Fibroblast of the aortic adventitia (primary cell): ENCODE data around the gene SYN1. TPM values are rescaled to one million over a fixed set of nuclear protein-coding genes. Genes with fewer than 3 reads are reported as not detected.

Experiments used
- DNase-seq: peaks from one replicate; pipeline ENCODE4 v3.0.0-alpha.2; 2010; ENCODE audit warnings: low read depth
- H3K4me3 ChIP-seq: 2 replicates; pipeline ENCODE4 v1.5.1; 2011; ENCODE audit warnings: low read depth, mild to moderate bottlenecking, control low read depth, low read length, moderate library complexity
- total RNA-seq: library from RNA; depleted of rRNA; stranded (reverse); fragments of >200 nt; gene quantifications from 2 replicates; pipeline ENCODE4 v1.2.3, GENCODE V29; 2012; ENCODE audit warnings: low replicate concordance
- TF ChIP-seq, protein P1 (sequence below): IDR thresholded peaks from 2 replicates; pipeline ENCODE4 v1.5.1; 2011; ENCODE audit warnings: mild to moderate bottlenecking, low read length, control low read depth, inconsistent platforms; ENCODE audit not compliant: insufficient read depth

The SYN1 gene
- total RNA-seq, 1 donor, result 0.09 TPM

DNA sequence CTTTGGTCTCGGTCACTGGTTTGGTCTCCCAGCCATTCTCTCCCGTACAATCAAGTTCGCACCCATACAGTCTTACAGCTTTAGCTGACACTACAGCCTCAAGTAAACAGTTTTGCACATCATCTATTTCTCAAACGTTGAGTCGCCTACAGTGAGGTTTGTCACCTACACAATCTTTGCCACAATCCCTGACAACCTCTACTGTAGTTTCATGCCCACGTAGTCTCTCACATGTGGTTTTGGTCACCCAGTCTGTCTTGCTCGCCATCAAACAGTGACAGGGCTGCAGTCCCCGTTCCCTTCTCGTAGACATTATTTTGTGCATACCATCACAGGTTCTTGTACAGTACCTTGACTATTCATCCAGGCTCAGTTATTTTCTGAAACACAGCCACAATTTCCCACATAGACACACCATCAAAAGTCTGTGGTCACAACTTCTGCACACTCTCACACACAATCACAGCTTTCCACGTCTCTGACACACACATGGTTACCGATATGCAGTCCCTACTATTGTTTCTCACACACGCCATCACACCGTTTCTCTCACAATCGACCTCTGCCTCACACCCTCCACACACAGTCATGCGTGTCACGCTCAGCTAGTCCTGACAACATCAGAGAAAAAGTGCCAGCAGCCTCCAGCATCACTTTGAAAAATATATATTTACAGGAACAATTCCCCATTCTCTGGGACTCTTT lies 15.4 kb upstream of the SYN1 start:
- no peak for DNase-seq
- TF ChIP-seq, protein P1, sequence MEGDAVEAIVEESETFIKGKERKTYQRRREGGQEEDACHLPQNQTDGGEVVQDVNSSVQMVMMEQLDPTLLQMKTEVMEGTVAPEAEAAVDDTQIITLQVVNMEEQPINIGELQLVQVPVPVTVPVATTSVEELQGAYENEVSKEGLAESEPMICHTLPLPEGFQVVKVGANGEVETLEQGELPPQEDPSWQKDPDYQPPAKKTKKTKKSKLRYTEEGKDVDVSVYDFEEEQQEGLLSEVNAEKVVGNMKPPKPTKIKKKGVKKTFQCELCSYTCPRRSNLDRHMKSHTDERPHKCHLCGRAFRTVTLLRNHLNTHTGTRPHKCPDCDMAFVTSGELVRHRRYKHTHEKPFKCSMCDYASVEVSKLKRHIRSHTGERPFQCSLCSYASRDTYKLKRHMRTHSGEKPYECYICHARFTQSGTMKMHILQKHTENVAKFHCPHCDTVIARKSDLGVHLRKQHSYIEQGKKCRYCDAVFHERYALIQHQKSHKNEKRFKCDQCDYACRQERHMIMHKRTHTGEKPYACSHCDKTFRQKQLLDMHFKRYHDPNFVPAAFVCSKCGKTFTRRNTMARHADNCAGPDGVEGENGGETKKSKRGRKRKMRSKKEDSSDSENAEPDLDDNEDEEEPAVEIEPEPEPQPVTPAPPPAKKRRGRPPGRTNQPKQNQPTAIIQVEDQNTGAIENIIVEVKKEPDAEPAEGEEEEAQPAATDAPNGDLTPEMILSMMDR, result no peak
- H3K4me3 ChIP-seq, result no peak overlapping the region

DNA sequence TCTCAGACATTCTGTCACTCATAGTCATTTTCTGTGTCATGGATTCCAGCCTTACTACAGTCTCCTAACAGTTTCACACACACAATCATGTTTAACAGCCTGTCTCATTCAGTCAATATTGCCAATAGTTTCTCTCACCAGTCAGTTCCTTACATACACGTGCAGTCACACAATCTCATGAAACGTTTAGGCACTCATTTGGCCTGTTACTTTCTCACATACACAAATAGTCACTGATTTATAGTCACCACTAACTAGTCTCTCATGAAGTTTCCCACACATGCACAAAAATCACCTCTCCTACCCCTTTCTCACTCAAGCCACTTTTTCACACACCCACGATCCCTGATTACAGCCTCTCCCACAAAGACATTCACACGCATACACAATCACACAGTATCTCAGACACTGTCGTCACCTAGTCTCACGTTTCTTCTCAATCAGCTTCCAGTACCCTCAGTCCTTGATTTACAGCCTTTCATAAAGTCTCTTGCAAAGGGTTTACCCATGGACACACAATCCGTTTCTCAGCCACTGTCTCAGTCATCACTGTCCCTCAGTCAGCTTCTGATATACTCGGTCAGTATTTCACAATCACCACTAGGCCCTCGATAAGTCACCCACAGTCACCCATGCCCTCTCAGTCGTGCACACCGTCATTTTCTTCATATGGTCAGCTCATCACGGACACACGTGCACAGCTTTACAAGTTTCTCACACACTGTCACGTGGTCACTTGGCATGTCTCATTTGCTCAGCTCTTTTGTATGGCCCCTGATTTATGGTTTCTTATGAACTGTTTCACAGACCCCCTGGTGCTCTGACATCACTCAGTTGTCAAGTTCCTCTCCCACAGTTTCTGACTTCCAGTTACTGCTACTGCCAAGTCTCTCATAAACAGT lies 14.3 kb upstream of the SYN1 start:
- no peak for DNase-seq
- no peak overlapping the region for H3K4me3 ChIP-seq
- TF ChIP-seq, protein P1, result no peak

DNA sequence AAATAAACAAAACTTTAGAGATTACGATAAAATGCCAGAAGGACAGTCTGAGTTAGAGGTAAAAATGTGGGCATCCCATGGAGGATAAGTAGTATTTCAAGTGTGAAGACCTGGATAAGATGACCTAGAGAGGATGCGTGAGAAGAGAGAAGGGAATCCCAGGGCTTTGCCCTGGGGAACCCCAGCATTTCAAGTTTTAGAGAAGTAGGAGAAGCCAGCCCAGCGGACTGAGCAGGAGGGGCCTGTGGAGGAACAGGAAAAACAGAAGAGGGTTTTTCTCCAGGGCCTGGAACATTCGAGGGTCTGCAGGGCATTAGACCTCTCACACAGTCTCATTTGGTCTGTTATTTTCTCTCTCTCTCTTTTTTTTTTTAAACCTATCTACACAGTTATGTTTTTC lies 13.0 kb upstream of the SYN1 start:
- no peak overlapping the region for H3K4me3 ChIP-seq
- DNase-seq, result no peak
- TF ChIP-seq, protein P1, result no peak

DNA sequence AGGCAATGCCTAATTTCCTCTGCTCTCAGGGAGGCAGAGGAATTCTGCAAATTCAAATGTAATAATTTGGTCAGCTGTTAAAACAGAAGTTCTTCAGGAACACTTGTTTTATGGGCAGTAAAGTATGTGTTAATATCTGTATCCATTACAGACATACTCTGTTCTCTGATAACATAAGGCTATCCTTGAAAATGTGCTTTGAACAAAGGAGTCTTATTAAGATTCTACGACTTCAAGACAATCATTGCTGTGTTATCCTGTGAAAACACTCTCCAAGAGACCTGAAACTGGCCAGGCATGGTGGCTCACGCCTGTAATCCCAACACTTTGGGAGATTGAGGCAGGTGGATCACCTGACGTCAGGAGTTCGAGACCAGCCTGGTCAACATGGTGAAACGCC lies 12.0 kb upstream of the SYN1 start:
- TF ChIP-seq, protein P1, result no peak
- DNase-seq, result no peak
- no peak overlapping the region for H3K4me3 ChIP-seq

DNA sequence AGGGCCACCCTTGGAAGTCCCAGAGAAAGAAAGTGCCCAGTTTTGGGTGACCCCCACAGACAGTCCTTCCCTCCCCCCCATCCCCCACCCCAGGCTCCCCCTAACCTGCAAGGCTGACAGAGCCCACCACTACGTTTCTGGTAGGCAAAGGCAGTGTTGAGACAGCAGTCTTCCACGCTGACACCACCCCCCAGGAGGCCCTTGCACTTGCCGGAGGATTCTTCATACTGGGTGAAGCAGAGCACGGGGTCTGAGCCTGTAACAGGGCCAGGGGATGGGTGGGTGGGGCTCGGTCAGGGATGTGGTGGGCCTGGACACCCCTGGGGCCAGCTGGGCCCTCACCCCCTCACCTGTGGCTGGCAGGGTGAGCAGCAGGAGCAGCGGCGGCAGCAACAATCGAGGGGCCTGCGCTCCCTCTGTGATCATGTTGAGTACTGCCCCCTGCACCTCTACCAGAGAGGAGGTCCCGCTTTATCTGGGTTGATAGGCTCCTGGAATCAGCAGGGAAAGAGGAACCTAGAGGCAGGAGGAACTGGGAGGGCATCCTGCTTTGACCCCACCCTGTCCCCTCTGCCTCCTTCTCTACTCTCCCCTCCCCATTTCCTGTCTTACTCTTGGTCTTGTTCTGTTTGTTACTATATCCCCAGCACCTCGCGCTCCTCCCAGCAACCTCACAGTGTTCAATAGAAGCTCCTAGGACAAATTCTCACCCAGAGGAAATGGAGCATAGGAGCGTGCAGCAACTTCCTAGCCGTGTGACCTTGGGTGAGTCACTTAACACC lies 10.0 kb upstream of the SYN1 start, which contains the start of gene CFP:
Gene CFP, minus strand, starts transcription at position 512 of the 782 bp plus-strand sequence. Its CDS starts 86 bp downstream, at position 426.
- H3K4me3 ChIP-seq, result no peak within 1 kb of the TSS
- DNase-seq, result no peak
- TF ChIP-seq, protein P1, result no peak

DNA sequence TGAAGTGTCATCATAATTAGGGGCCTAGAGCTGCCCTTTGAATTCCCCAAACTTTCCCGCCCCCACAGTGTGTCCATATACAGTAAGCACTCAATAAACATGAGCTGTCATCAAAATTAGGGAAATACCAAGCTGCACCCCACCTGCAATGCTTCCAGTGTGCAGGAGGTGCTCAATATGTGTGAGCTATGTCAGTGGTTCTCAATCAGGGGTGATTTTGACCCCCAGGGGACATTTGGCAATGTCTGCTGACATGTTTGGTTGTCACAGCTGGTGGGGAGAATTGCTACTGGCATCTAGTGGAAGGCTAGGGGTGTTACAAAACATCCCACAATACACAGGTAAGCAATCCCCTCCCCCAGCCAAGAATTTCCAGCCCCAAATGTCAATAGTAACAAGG lies 9.3 kb upstream of the SYN1 start:
- DNase-seq, result no peak
- H3K4me3 ChIP-seq, result no peak overlapping the region
- TF ChIP-seq, protein P1, result no peak
